Ectodermal cell (in vitro differentiated cells): ENCODE measurements around the gene FBXO48.
"Not testable (repeated sequence)": the region's sequence is repeated elsewhere in the genome, so short reads cannot be mapped to it uniquely, and the experiment has no call there.

ENCODE experiments used
- H3K27ac ChIP-seq: 2 replicates; pipeline ENCODE4 v1.7.0; 2013; ENCODE audit warnings: mild to moderate bottlenecking, low read depth, low read length; ENCODE audit not compliant: insufficient read depth, poor library complexity, severe bottlenecking
- H3K27me3 ChIP-seq: 2 replicates; pipeline ENCODE4 v1.7.0; 2013; ENCODE audit warnings: mild to moderate bottlenecking, low read length; ENCODE audit not compliant: insufficient read depth, control insufficient read depth, poor library complexity, severe bottlenecking
- H3K36me3 ChIP-seq: one replicate; pipeline ENCODE4 v1.7.0; 2013; ENCODE audit warnings: low read length; ENCODE audit not compliant: control insufficient read depth, insufficient read depth
- H3K4me1 ChIP-seq: one replicate; pipeline ENCODE4 v1.7.0; 2013; ENCODE audit warnings: low read length; ENCODE audit not compliant: control insufficient read depth, insufficient read depth
- H3K4me3 ChIP-seq: 2 replicates; pipeline ENCODE4 v1.7.0; 2013; ENCODE audit warnings: low read depth, low read length, control low read depth; ENCODE audit not compliant: insufficient read depth
- H3K9me3 ChIP-seq: 2 replicates; pipeline ENCODE4 v1.7.0; 2013; ENCODE audit warnings: mild to moderate bottlenecking, low read length, moderate library complexity; ENCODE audit not compliant: control insufficient read depth
- WGBS, 2 experiments: methylation state at CpG; one replicate each; pipeline ENCODE4 v1.1.7; 2013; ENCODE audit warnings: missing lambda C conversion rate in 2 of 2; 5-methylcytosine and 5-hydroxymethylcytosine counted together

The FBXO48 gene

GRCh38 chr2:68499133-68499532 is 32.0 kb upstream of the FBXO48 start:
- Histone ChIP-seq H3K9me3 (no peaks in the 10 kb centered on the region), H3K27me3 (no peaks in the 10 kb centered on the region), H3K27ac (no peak overlapping the region), H3K36me3 (no peaks in the 10 kb centered on the region), H3K4me3 (no peak overlapping the region), H3K4me1 (no peaks in the 10 kb centered on the region)

- Histone ChIP-seq H3K9me3 (no peaks in the 10 kb centered on the region), H3K27me3 (no peaks in the 10 kb centered on the region), H3K4me1 (no peaks in the 10 kb centered on the region), H3K4me3 (no peak overlapping the region), H3K36me3 (no peaks in the 10 kb centered on the region), H3K27ac (no peak overlapping the region)
- 100% methylated on average over 1 of the region's 1 CpG; no CpG with 5 or more reads in 1 of the 2 experiments for WGBS, 2 experiments
Measured at GRCh38 chr2:68491582-68491981, 24.5 kb upstream of the FBXO48 start.

- WGBS, 2 experiments, result 92 to 96% methylated on average over 1 of the region's 1 CpG
- H3K27ac ChIP-seq, result no peak overlapping the region
- H3K36me3 ChIP-seq, result no peaks in the 10 kb centered on the region
- H3K27me3 ChIP-seq, result no peaks in the 10 kb centered on the region
- no peaks in the 10 kb centered on the region for H3K9me3 ChIP-seq
- H3K4me1 ChIP-seq, result no peaks in the 10 kb centered on the region
- no peak overlapping the region for H3K4me3 ChIP-seq
Measured at GRCh38 chr2:68489282-68489681, 22.2 kb upstream of the FBXO48 start.

- H3K4me1 ChIP-seq, H3K4me3 ChIP-seq, H3K27me3 ChIP-seq, H3K27ac ChIP-seq, H3K36me3 ChIP-seq, H3K9me3 ChIP-seq: not testable (repeated sequence)
- 100% methylated on average over 1 of the region's 1 CpG for WGBS, 2 experiments
Measured at GRCh38 chr2:68488605-68489004, 21.5 kb upstream of the FBXO48 start.

- WGBS, 2 experiments, result 51 to 81% methylated on average over 2 to 3 of the region's 3 CpGs
Measured at GRCh38 chr2:68487773-68488355, 20.8 kb upstream of the FBXO48 start.

GRCh38 chr2:68483011-68483410 is 15.9 kb upstream of the FBXO48 start:
- 83 to 87% methylated on average over 3 of the region's 3 CpGs for WGBS, 2 experiments
- Histone ChIP-seq H3K4me1 (no peaks in the 10 kb centered on the region), H3K27me3 (no peaks in the 10 kb centered on the region), H3K36me3 (no peaks in the 10 kb centered on the region), H3K9me3 (no peaks in the 10 kb centered on the region), H3K27ac (no peak overlapping the region), H3K4me3 (no peak overlapping the region)

More at GRCh38 chr2:68487773-68488355, 20.8 kb upstream of the FBXO48 start:
- H3K36me3 ChIP-seq, result no peaks in the 10 kb centered on the region
- H3K9me3 ChIP-seq, result no peaks in the 10 kb centered on the region
- H3K27ac ChIP-seq, result no peak overlapping the region
- no peaks in the 10 kb centered on the region for H3K27me3 ChIP-seq
- H3K4me3 ChIP-seq, result no peak overlapping the region
- H3K4me1 ChIP-seq, result no peaks in the 10 kb centered on the region

GRCh38 chr2:68482296-68482820 is 15.3 kb upstream of the FBXO48 start:
- no peak overlapping the region for H3K27ac ChIP-seq
- H3K4me3 ChIP-seq, result no peak overlapping the region
- no peaks in the 10 kb centered on the region for H3K36me3 ChIP-seq
- 89 to 91% methylated on average over 2 of the region's 2 CpGs for WGBS, 2 experiments
- H3K27me3 ChIP-seq, result no peaks in the 10 kb centered on the region
- no peaks in the 10 kb centered on the region for H3K4me1 ChIP-seq
- H3K9me3 ChIP-seq, result no peaks in the 10 kb centered on the region

- Histone ChIP-seq H3K27ac (no peak overlapping the region), H3K9me3 (no peaks in the 10 kb centered on the region), H3K27me3 (no peaks in the 10 kb centered on the region), H3K36me3 (no peaks in the 10 kb centered on the region), H3K4me3 (no peak overlapping the region), H3K4me1 (no peaks in the 10 kb centered on the region)
- 100% methylated on average over 1 of the region's 1 CpG; no CpG with 5 or more reads in 1 of the 2 experiments for WGBS, 2 experiments
Measured at GRCh38 chr2:68478688-68479087, 11.6 kb upstream of the FBXO48 start.

- Histone ChIP-seq H3K27me3 (no peaks in the 10 kb centered on the region), H3K4me1 (no peaks in the 10 kb centered on the region), H3K27ac (no peak overlapping the region), H3K4me3 (no peak overlapping the region), H3K9me3 (no peaks in the 10 kb centered on the region), H3K36me3 (no peaks in the 10 kb centered on the region)
- WGBS, 2 experiments, result no CpG with 5 or more reads among the region's 1 CpG
Measured at GRCh38 chr2:68476454-68476853, 9.4 kb upstream of the FBXO48 start.

- Histone ChIP-seq H3K27ac (no peak overlapping the region), H3K27me3 (no peaks in the 10 kb centered on the region), H3K9me3 (no peaks in the 10 kb centered on the region), H3K36me3 (no peaks in the 10 kb centered on the region), H3K4me1 (no peaks in the 10 kb centered on the region), H3K4me3 (no peak overlapping the region)
- 93 to 98% methylated on average over 2 of the region's 2 CpGs for WGBS, 2 experiments
Measured at GRCh38 chr2:68475576-68475975, 8.5 kb upstream of the FBXO48 start.

GRCh38 chr2:68475110-68475509 is 8.0 kb upstream of the FBXO48 start:
- Histone ChIP-seq H3K4me1 (no peaks in the 10 kb centered on the region), H3K27me3 (no peaks in the 10 kb centered on the region), H3K36me3 (no peaks in the 10 kb centered on the region), H3K27ac (no peak overlapping the region), H3K9me3 (no peaks in the 10 kb centered on the region), H3K4me3 (no peak overlapping the region)
